Memory B cell (primary cell): ENCODE data around the gene L3HYPDH.

Experiments
- ATAC-seq: fragments of 150-1000 bp; cut with Tn5 transposase; 2 replicates; pipeline ENCODE4 v1.10.0; 2021; ENCODE audit warnings: low read depth, mild to moderate bottlenecking, moderate library complexity
- DNase-seq, 2 donors: peaks; one replicate each; pipeline ENCODE4 v3.0.0; 2022; ENCODE audit warnings: low spot score in 2 of 2
- H3K27ac Mint-ChIP-seq: one replicate; pipeline ENCODE4 v1.8.0; 2022; ENCODE audit warnings: mild to moderate bottlenecking, moderate library complexity, mixed read lengths
- H3K27me3 Mint-ChIP-seq: one replicate; pipeline ENCODE4 v1.8.0; 2022; ENCODE audit warnings: mixed read lengths
- H3K36me3 Mint-ChIP-seq: one replicate; pipeline ENCODE4 v1.8.0; 2022; ENCODE audit warnings: mild to moderate bottlenecking, mixed read lengths
- H3K4me1 Mint-ChIP-seq: one replicate; pipeline ENCODE4 v1.8.0; 2022; ENCODE audit warnings: mixed read lengths
- H3K4me3 Mint-ChIP-seq: one replicate; pipeline ENCODE4 v1.8.0; 2022; ENCODE audit warnings: mild to moderate bottlenecking, moderate library complexity, mixed read lengths
- H3K9me3 Mint-ChIP-seq: one replicate; pipeline ENCODE4 v1.8.0; 2022; ENCODE audit warnings: mixed read lengths

Gene L3HYPDH

GRCh38 chr14:59483819-59484638 lies at the start of gene L3HYPDH, which contains the start of gene JKAMP:
Gene L3HYPDH, minus strand, starts transcription at chr14:59484408. Its CDS starts 92 bp downstream, at chr14:59484316.
Gene JKAMP, plus strand, starts transcription at chr14:59484517. Its CDS starts 73 bp downstream, at chr14:59484590.
- Mint-ChIP-seq H3K27me3 (no peaks in the 10 kb centered on the region), H3K36me3 (peaks cover 13% of the 10 kb centered on the region), H3K27ac (peak within 1 kb of the TSS; percentile 89), H3K4me3 (peak within 1 kb of the TSS; percentile 93), H3K4me1 (peaks cover 38% of the 10 kb centered on the region), H3K9me3 (no peaks in the 10 kb centered on the region)
- ATAC-seq: peak; percentile 91
- DNase-seq: peak; percentile 95 to 96

- ATAC-seq (no peak), DNase-seq (no peak)
- Mint-ChIP-seq H3K4me1 (no peaks in the 10 kb centered on the region), H3K36me3 (peaks cover 2% of the 10 kb centered on the region), H3K27me3 (peaks cover 8% of the 10 kb centered on the region), H3K9me3 (peaks cover 4% of the 10 kb centered on the region), H3K4me3 (no peak overlapping the region), H3K27ac (no peak overlapping the region)
Observed at GRCh38 chr14:59532419-59532818, 48.2 kb upstream of the L3HYPDH start.

GRCh38 chr14:59530349-59530748 lies 46.1 kb upstream of the L3HYPDH start:
- Mint-ChIP-seq H3K27me3 (peaks cover 3% of the 10 kb centered on the region), H3K36me3 (peaks cover 2% of the 10 kb centered on the region), H3K4me1 (no peaks in the 10 kb centered on the region), H3K4me3 (no peak overlapping the region), H3K27ac (no peak overlapping the region), H3K9me3 (peaks cover 4% of the 10 kb centered on the region)
- DNase-seq: no peak
- no peak for ATAC-seq

GRCh38 chr14:59529189-59529588 lies 45.0 kb upstream of the L3HYPDH start:
- Mint-ChIP-seq H3K36me3 (peaks cover 2% of the 10 kb centered on the region), H3K4me1 (no peaks in the 10 kb centered on the region), H3K4me3 (no peak overlapping the region), H3K9me3 (peaks cover 4% of the 10 kb centered on the region), H3K27me3 (peaks cover 3% of the 10 kb centered on the region), H3K27ac (no peak overlapping the region)
- no peak for ATAC-seq
- DNase-seq: no peak

GRCh38 chr14:59520224-59520623 lies 36.0 kb upstream of the L3HYPDH start:
- Mint-ChIP-seq H3K36me3 (no peaks in the 10 kb centered on the region), H3K27me3 (peaks cover 1% of the 10 kb centered on the region), H3K4me1 (no peaks in the 10 kb centered on the region), H3K27ac (no peak overlapping the region), H3K9me3 (no peaks in the 10 kb centered on the region), H3K4me3 (no peak overlapping the region)
- no peak for DNase-seq
- no peak for ATAC-seq

DNA sequence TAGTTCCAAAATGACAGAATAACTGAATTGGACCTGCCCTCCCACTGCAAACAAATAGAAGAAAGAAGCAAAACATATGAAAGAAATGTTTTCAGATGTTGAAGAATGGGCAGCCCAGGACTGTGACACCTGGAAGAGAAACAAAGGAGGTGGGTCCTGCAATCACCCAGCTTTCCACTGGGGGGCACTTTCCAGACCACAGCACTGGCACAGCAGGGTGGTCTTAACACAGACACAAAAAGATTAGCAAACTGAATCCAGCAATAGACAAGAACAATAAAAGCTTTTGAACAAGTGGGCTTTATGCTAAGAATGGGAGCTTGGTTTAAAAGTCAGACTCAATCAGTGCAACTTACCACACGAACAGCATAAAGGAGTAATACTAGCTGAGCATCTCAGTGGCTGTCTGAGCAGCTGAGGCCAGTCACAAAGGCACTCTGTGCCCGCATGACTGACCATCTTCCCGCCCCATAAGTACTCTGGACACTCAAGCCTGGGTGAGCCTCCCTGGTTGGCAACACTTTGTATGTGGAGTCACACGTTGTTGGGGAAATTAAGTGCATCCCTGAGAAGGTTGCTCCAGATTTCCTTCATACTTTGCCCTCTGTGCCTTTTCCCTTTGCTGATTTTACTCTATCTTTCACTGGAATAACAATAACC lies 27.8 kb upstream of the L3HYPDH start:
- no peaks in the 10 kb centered on the region for H3K4me1 Mint-ChIP-seq
- no peaks in the 10 kb centered on the region for H3K36me3 Mint-ChIP-seq
- ATAC-seq (no peak), DNase-seq (no peak)
- peaks cover 1% of the 10 kb centered on the region for H3K9me3 Mint-ChIP-seq
- no peak overlapping the region for H3K4me3 Mint-ChIP-seq
- peaks cover 1% of the 10 kb centered on the region for H3K27me3 Mint-ChIP-seq
- H3K27ac Mint-ChIP-seq: no peak overlapping the region

DNA sequence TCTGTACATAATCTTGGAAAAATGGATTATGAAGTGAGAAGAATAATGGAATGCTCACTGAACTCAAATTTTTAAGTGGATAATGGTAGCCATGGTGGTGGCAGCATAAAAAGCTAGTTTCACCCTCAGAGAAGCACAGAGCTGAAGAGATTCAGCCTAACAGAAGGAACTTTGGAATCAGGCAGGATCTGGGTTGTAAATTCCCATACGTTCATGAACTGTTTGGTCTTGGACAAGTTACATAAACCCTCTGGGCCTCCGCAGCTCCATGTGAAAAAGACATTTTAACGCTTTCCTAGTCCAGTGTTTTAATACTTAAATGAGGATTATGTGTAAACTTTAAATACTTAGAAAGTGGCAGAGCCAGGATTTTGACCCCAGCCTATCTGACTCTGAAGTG lies 26.8 kb upstream of the L3HYPDH start:
- Mint-ChIP-seq H3K4me1 (no peaks in the 10 kb centered on the region), H3K27ac (no peak overlapping the region), H3K4me3 (no peak overlapping the region), H3K36me3 (no peaks in the 10 kb centered on the region), H3K27me3 (peaks cover 1% of the 10 kb centered on the region), H3K9me3 (peaks cover 1% of the 10 kb centered on the region)
- ATAC-seq: no peak
- DNase-seq: no peak

DNA sequence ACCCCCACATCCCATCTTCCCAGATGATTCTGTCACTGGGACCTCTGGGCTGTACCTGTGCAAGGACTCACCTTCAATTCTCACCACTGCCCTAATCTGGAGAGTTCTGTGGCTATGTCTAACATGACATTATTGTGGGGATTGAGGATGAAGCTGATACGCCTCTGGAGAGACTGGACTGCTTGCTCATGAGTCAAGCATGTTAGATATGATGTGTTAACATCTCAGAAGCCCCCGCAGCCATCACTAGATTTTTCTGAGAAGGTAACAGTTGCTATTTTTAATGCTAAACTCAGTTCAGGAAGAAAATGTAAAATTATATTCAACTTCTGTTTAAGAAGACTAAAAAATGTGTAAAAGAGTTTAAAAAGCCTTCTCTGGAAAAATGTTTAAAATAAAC lies 25.8 kb upstream of the L3HYPDH start:
- ATAC-seq (no peak), DNase-seq (no peak)
- Mint-ChIP-seq H3K36me3 (no peaks in the 10 kb centered on the region), H3K9me3 (peaks cover 1% of the 10 kb centered on the region), H3K27ac (no peak overlapping the region), H3K4me3 (no peak overlapping the region), H3K4me1 (no peaks in the 10 kb centered on the region), H3K27me3 (peaks cover 1% of the 10 kb centered on the region)

GRCh38 chr14:59509101-59509500 lies 24.9 kb upstream of the L3HYPDH start:
- no peak overlapping the region for H3K4me3 Mint-ChIP-seq
- H3K36me3 Mint-ChIP-seq: no peaks in the 10 kb centered on the region
- no peaks in the 10 kb centered on the region for H3K9me3 Mint-ChIP-seq
- H3K27me3 Mint-ChIP-seq: no peaks in the 10 kb centered on the region
- ATAC-seq: no peak
- no peaks in the 10 kb centered on the region for H3K4me1 Mint-ChIP-seq
- DNase-seq: no peak
- H3K27ac Mint-ChIP-seq: no peak overlapping the region

- Mint-ChIP-seq H3K27me3 (no peaks in the 10 kb centered on the region), H3K4me1 (no peaks in the 10 kb centered on the region), H3K9me3 (no peaks in the 10 kb centered on the region), H3K4me3 (no peak overlapping the region), H3K36me3 (peaks cover 2% of the 10 kb centered on the region), H3K27ac (no peak overlapping the region)
- ATAC-seq (no peak), DNase-seq (no peak)
Observed at GRCh38 chr14:59507752-59508103, 23.5 kb upstream of the L3HYPDH start.

DNA sequence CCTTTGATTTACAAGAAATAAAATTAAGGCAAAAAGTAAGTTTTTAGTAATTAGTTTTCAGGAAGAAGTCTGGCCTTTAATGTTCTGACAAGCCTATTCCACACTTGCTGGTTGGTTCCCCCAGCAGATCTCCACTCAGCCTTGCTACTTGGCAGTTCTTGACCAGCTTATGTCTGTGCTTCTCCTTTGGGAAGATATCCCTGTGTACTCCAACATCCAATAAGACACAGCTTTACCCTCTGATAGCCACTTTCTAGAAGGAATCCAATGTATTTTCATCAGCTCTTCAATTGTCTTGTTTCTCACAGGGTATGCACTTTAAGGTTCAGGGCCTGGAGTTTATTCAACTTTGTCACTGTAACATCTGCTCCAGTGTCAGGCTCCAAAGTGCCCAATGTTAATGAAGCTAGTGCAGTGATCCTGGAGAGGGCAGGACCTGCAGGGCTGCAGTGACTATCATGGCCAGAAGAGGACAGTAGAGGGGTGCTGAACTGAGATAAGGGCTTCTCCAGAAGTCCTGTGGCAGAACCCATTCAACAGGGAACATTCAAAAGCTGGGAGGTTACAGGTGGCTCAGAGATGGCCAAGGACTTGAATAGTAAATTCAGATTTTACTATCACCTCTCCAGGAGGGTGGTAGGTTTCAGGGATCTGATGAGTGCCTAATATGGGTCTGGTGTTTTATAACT lies 23.0 kb upstream of the L3HYPDH start:
- no peak overlapping the region for H3K27ac Mint-ChIP-seq
- no peaks in the 10 kb centered on the region for H3K27me3 Mint-ChIP-seq
- H3K9me3 Mint-ChIP-seq: no peaks in the 10 kb centered on the region
- H3K4me1 Mint-ChIP-seq: no peaks in the 10 kb centered on the region
- DNase-seq (peak; percentile 23 to 28), ATAC-seq (peak; percentile 59)
- no peak overlapping the region for H3K4me3 Mint-ChIP-seq
- H3K36me3 Mint-ChIP-seq: peaks cover 2% of the 10 kb centered on the region

DNA sequence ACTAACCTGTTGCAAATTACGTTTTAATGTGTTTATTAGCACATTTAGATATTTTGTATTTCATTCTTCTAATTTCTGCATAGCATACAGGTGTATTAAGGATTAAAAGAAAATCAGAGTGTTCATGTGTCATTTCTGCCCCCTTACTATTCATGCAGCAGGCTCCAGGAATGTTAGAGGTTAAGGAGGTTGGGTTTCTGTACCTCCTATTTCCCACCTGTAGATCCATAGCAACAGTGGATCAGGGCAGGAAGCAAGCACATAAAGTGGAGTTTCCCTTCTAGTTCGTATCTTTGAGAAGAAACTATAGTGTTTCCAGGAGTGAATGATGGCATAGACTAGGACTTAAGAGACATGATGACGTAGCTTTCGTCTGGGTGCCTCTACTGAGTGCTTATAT lies 19.0 kb upstream of the L3HYPDH start:
- no peak overlapping the region for H3K4me3 Mint-ChIP-seq
- peaks cover 6% of the 10 kb centered on the region for H3K36me3 Mint-ChIP-seq
- ATAC-seq (no peak), DNase-seq (no peak)
- no peak overlapping the region for H3K27ac Mint-ChIP-seq
- no peaks in the 10 kb centered on the region for H3K27me3 Mint-ChIP-seq
- no peaks in the 10 kb centered on the region for H3K9me3 Mint-ChIP-seq
- H3K4me1 Mint-ChIP-seq: no peaks in the 10 kb centered on the region

DNA sequence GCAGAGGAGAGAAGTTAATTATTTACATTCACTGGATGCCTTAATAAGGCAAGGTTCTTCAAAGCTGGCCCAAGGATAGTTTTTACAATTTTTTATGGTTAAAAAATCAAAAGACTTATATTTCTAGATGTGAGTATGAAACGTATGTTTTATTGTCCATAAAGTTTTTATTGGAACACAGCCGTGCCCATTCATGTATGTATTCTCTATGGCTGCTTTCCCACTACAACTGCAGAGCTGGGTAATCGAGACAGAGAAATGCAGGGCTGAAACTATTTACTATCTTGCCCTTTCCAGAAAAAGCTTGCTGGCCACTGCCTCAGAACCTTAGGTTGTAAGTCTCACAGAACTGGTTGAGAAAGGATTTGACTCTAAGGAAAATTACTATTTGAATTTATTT lies 16.5 kb upstream of the L3HYPDH start:
- ATAC-seq (no peak), DNase-seq (no peak)
- Mint-ChIP-seq H3K27me3 (no peaks in the 10 kb centered on the region), H3K9me3 (no peaks in the 10 kb centered on the region), H3K4me1 (peaks cover 5% of the 10 kb centered on the region), H3K4me3 (no peak overlapping the region), H3K36me3 (peaks cover 14% of the 10 kb centered on the region), H3K27ac (no peak overlapping the region)

DNA sequence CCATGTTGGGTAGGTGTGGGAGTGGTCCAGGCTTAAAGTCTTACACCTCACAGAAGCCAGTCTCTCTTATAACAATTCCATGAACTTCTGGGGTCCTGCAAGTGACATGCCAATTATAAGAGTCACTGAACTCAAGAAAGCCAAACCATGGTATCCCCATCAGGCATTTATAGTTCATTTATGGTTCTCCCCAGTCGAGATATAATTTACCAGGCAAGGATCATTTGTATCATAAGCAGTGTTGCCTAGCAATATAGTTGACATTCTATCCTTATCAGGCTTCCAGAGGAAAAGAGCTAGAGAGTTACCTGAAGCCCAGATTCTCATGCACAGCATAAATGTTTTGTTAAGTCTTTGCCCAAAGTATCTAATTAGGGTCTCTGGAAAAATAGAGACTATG lies 8.2 kb upstream of the L3HYPDH start:
- Mint-ChIP-seq H3K4me3 (no peak overlapping the region), H3K27ac (no peak overlapping the region), H3K27me3 (no peaks in the 10 kb centered on the region), H3K36me3 (peaks cover 57% of the 10 kb centered on the region), H3K4me1 (peaks cover 27% of the 10 kb centered on the region), H3K9me3 (no peaks in the 10 kb centered on the region)
- ATAC-seq (no peak), DNase-seq (no peak)
